DMS153 treated with DMSO at 0.1 percent for 48 hours (cell line): ENCODE data around the gene NRG2.

Source experiments
- DNase-seq: peaks from one replicate; lab custom pipeline; 2025; ENCODE audit not compliant: unreplicated experiment; lab: John Stamatoyannopoulos, UW

NRG2 gene

GRCh38 chr5:139817362-139817761, 225.7 kb downstream of the NRG2 start:
- DNase-seq = no peak

DNA sequence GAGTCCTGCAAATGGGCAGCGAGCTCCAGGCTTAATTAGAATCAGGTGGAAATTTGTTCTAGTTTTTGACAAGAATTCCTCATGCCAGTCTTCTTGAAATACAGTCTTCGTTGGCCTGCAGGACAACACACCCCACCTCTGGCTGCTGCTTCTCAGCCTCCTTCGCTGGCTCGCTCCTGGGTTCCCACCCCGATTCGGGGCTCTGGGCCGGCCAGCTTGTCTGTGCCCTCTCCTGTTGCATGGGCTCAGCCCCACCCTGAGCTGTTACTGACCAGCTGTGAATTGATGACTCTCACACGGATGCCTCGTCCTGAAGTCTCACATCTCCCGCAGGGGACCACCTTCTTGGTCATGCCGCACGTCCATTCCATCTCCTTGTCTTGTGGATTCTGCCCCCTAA, 226.5 kb downstream of the NRG2 start:
- DNase-seq = no peak

GRCh38 chr5:139814704-139815280, 228.3 kb downstream of the NRG2 start:
- DNase-seq = no peak

- DNase-seq = no peak
Measured at GRCh38 chr5:139814191-139814601, 228.9 kb downstream of the NRG2 start.

- no peak for DNase-seq
Measured at GRCh38 chr5:139812836-139813805, 230.0 kb downstream of the NRG2 start.

- DNase-seq = no peak
Measured at GRCh38 chr5:139812323-139812722, 230.8 kb downstream of the NRG2 start.

DNA sequence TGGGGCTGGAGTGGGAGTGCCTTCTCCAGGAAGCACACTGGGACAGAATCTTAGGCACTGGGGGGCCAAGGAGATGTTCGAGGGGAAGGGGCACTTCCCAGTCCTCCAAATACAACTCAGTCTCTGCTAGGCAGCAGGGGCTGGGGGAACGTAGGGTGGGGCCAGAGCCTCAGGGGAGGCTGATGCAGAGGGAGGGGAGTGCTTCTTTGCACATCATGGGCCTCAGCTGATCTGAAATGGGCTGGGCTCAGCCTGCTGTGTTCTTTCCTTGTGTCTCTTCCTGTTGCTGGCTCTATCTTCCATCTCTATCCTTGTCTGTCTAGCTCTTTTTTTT, 231.9 kb downstream of the NRG2 start:
- DNase-seq = no peak

- no peak for DNase-seq
Measured at GRCh38 chr5:139810341-139811273, 232.5 kb downstream of the NRG2 start.

DNA sequence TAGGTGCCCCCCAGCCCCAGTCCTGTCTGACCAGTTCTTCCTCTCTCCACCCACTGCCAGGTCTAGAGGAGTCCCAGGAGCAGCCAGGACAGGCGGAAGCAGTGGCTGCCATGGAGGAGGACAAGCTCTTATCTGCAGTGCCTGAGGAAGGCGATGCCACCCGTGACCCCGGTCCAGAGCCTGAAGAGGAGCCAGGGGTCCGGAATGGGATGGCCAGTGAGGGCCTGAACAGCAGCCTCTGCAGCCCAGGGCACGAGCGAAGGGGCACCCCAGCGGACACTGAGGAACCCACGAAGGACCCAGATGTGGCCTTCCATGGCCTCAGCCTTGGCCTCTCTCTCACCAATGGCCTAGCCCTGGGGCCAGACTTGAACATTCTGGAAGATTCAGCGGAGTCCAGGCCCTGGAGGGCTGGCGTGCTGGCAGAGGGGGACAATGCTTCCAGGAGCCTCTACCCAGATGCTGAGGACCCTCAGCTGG, 233.7 kb downstream of the NRG2 start:
- no peak for DNase-seq

DNA sequence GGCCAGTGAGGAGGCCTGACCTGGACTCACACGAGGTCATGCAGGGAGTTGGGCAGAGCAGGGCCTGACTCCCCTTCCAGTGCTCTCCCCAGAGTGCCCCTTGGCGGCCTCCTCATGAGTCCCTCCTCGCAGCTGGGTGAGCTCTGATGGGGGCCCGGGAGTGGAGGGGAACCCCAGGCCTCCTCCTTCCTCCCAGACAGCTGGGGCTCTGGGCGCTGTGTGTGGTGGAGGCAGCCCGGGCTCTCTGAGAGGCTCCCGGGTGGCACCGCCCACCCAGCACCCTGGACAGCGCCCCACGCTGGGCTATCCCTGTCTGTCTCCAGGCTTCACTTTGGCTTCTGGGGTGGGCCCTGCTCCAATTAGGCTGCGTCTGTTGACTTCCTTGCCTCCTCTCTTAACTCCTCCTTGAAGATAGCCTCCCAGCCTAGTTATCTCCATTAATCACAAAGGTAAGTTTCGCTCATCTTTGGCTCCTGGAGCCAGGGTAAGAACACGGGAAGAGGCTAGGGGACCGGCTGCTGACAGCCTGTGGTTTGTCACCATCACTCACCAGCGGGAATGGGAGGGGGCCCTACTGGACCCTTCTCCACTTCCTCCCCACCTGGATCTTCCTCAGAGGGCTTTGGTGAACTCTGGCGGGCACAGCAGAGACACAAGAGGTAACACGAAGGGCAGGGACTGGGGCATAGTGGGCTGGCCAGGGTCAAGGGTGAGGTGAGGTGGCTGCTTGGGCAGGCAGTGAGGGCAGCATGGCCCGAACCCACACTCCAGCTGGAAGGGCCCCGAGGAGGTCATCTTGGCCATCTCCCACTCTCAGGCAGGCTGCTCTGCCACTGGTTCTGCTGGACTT, 234.4 kb downstream of the NRG2 start:
- DNase-seq = no peak

- DNase-seq = no peak
Measured at GRCh38 chr5:139807647-139808030, 235.5 kb downstream of the NRG2 start.

DNA sequence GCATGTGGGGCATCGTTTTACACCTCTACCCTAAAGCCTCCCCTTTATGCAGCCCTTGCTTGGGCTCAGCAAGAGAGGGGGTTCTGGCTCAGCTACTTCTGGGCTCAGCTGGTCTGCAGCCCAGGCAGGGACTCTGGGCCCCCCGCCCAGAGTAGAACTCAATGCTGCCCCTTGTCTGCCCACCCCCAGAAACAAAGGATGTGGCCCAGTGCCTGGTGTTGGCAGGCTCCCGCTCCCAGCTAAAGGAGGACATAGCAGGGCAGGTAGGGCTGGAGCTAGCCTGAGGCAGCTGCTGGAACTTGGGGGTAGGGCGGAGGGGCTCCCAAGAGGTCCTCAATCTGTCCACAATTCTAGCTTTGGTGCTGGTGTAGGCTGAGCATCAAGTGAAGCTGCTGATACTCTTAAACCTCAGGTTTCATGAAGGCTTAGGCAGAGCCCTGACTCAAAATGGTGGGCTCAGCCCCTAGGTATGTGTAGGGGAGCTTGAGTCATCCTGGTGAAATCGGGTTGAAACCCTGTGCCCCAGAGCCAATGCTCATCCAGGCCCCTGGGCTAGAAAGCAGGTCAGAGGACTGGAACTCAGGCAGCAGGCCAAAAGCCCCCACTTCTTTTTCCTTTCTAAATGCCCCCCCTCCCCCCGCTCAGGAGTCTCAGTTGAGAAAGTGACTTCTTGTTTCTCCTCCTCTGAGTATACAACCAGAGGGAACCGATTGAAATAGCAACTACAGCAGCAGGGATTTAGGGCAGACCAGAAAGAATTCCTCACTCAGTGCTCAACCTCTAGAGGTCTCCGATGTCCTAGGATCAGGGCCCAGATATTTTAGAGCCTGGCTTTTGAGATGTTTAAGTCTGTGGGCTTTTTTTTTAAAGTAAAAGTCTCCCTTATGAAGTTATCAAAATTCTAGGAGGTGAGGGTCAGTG, 236.1 kb downstream of the NRG2 start:
- no peak for DNase-seq

DNA sequence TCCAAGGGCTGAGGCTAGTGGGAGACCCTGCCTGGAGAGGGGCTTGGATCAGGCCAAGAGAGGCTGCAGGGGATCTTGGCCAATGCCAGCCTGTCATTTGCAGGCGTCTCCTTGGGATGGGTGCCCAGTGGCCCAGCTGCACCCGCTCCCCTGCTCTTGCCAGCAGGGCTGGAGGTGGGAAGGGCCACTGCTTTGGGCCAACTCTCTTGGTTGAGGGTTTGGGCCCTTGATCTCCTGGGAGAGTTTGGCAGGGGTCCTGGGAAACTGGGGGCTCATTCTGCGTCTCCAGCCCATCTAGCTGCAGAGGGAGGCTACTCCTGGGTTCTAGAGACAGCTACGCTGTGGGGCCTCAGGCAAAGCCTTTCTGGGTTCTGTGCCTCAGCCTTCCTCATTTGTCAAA, 237.0 kb downstream of the NRG2 start:
- DNase-seq = no peak

GRCh38 chr5:139805545-139805944, 237.6 kb downstream of the NRG2 start:
- no peak for DNase-seq

GRCh38 chr5:139804800-139805397, 238.2 kb downstream of the NRG2 start:
- no peak for DNase-seq

- DNase-seq = no peak
Measured at GRCh38 chr5:139803978-139804377, 239.1 kb downstream of the NRG2 start.

DNA sequence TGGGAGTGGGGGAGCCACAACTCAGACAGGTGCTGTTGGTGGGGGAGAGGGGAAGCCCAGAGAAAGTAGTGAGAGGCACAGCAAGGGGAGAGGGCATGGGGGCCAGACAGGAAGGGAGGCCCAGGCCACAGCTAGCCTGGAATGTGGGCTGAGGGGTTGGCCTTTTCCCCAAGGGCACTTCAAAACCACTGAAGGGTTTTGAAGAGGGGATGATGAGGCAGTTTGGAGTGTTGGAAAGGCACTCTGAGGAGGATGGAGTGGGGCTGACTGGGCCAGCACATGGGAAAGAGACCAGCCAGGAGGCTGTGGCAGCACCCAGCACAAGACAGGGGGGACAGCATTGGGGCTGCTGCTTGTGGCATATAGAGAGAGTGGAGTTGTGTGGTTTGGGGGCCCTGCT, 243.7 kb downstream of the NRG2 start:
- no peak for DNase-seq

- DNase-seq = no peak
Measured at GRCh38 chr5:139798883-139799282, 244.2 kb downstream of the NRG2 start.
